Type B pancreatic cell (in vitro differentiated cells): ENCODE measurements around the gene MT1H. TPM values are rescaled to one million over a fixed set of nuclear protein-coding genes. Genes with fewer than 3 reads are reported as not detected.
A peak's percentile ranks its signal among the peaks of the same experiment; 100 is the strongest.

Source experiments
- DNase-seq: peaks from one replicate; pipeline ENCODE4 v3.0.0; 2021; ENCODE audit warnings: mixed read lengths; ENCODE audit not compliant: unreplicated experiment; ENCODE audit errors: extremely low spot score
- H3K27ac Mint-ChIP-seq: 2 replicates; pipeline ENCODE4 v1.8.0; 2021; ENCODE audit warnings: mild to moderate bottlenecking, mixed read lengths
- H3K27me3 Mint-ChIP-seq: 2 replicates; pipeline ENCODE4 v1.8.0; 2021; ENCODE audit warnings: mixed read lengths
- H3K36me3 Mint-ChIP-seq: 2 replicates; pipeline ENCODE4 v1.8.0; 2021; ENCODE audit warnings: mixed read lengths
- H3K4me1 Mint-ChIP-seq: one replicate; pipeline ENCODE4 v1.8.0; 2021; ENCODE audit warnings: mixed read lengths; ENCODE audit not compliant: unreplicated experiment
- H3K4me3 Mint-ChIP-seq: 2 replicates; pipeline ENCODE4 v1.8.0; 2021; ENCODE audit warnings: mild to moderate bottlenecking, mixed read lengths
- H3K9me3 Mint-ChIP-seq: 2 replicates; pipeline ENCODE4 v1.8.0; 2021; ENCODE audit warnings: mixed read lengths
- CTCF ChIP-seq: fragments of 200-600 bp; sonication (generic); conservative IDR thresholded peaks from 2 replicates; pipeline ENCODE4 v1.5.0; 2021; ENCODE audit warnings: antibody characterized with exemption, mild to moderate bottlenecking
- total RNA-seq: library from RNA; stranded (reverse); gene quantifications from 2 replicates; pipeline ENCODE4 v1.2.1, GENCODE V29; 2021; ENCODE audit warnings: low replicate concordance

MT1H gene
- total RNA-seq, 1 donor from 2014 or later: 2.2 TPM

DNA sequence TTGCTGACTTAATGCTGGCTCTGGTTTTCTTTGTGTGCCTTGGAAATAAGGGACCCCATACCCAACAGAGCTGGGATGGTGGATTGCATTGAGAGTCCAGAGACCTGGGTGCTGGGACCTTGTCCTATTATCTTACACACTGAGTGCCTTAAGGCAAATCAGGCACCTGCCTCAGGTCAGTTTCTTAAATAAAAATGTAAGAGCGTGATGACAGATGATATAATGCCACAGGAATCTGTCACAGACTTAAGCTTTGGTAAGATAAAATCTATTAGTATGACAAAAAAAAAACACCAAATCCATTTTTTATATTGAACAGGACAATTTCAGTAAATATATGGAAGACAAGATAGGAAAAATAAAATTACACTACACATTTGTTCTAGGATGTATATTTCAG, 29.5 kb upstream of the MT1H start:
- no peaks in the 10 kb centered on the region for H3K9me3 Mint-ChIP-seq
- DNase-seq: no peak

GRCh38 chr16:56641166-56641565, 28.4 kb upstream of the MT1H start:
- H3K27me3 Mint-ChIP-seq: peaks cover 97% of the 10 kb centered on the region
- no peaks in the 10 kb centered on the region for H3K9me3 Mint-ChIP-seq
- no peak for DNase-seq
- peaks cover 5% of the 10 kb centered on the region for H3K4me1 Mint-ChIP-seq
- no peak for TF ChIP-seq CTCF
- H3K36me3 Mint-ChIP-seq: no peaks in the 10 kb centered on the region
- no peak overlapping the region for H3K27ac Mint-ChIP-seq
- no peak overlapping the region for H3K4me3 Mint-ChIP-seq

More for the DNA sequence above, 29.5 kb upstream of the MT1H start:
- H3K36me3 Mint-ChIP-seq: no peaks in the 10 kb centered on the region
- peaks cover 95% of the 10 kb centered on the region for H3K27me3 Mint-ChIP-seq
- H3K27ac Mint-ChIP-seq: no peak overlapping the region
- TF ChIP-seq CTCF: no peak
- peaks cover 5% of the 10 kb centered on the region for H3K4me1 Mint-ChIP-seq
- no peak overlapping the region for H3K4me3 Mint-ChIP-seq

DNA sequence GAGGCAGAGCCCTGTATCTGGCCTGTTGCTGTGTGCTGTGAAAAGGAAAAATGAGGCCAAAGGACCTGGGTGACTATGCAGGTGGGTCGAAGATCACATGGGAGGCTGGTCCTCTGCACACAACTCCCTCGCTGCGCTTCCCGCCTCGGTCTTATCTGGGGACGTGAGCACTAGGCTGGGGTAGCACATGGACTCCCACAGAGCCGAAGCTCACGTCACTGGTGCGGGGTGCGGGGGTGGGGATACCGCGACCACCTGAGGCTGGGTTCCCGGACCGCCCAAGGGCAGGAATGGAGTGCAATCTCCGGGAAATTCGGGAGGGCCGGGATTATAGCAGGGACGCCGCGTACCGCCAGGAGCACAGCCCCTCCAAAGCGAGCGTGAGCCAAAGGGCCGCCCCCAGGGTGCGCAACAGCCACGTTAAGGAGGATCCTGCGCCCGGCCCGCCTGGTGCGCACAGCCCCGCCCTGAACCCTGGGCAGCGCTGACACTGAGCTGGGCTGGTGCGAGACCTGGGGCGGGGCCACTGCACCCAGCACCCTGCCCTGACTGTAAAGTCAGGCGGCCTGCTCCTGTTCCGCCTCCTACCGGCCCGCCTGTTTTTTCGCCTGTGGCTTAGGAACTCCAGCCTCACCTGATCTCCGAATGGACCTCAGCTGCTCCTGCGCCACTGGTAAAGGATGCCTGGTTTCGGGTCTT, 26.4 kb upstream of the MT1H start:
- peak; percentile 38 for TF ChIP-seq CTCF
- H3K9me3 Mint-ChIP-seq: no peaks in the 10 kb centered on the region
- no peaks in the 10 kb centered on the region for H3K4me1 Mint-ChIP-seq
- H3K36me3 Mint-ChIP-seq: no peaks in the 10 kb centered on the region
- DNase-seq: no peak
- peaks cover 96% of the 10 kb centered on the region for H3K27me3 Mint-ChIP-seq
- peak overlapping the region; percentile 44 for H3K4me3 Mint-ChIP-seq
- H3K27ac Mint-ChIP-seq: no peak overlapping the region

DNA sequence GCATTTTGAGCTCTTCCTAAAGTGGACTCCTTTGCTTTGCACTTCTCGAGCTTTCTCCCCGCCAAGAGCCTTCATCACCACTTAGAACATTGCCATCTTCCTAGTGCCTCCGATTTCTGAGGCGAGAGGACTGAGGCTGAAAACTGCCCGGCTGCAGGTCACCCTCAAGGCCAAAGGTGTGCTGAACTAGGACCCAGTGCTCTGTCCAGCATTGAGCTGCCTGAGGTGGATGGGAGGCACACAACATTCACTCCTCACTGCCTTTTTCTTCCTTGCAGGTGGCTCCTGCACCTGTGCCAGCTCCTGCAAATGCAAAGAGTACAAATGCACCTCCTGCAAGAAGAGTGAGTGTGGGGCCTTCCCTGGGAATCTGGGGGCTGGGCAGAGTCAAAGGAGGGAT, 25.8 kb upstream of the MT1H start:
- DNase-seq: no peak
- peak overlapping the region; percentile 44 for H3K4me3 Mint-ChIP-seq
- peaks cover 97% of the 10 kb centered on the region for H3K27me3 Mint-ChIP-seq
- no peaks in the 10 kb centered on the region for H3K4me1 Mint-ChIP-seq
- H3K9me3 Mint-ChIP-seq: no peaks in the 10 kb centered on the region
- no peak overlapping the region for H3K27ac Mint-ChIP-seq
- H3K36me3 Mint-ChIP-seq: no peaks in the 10 kb centered on the region
- no peak for TF ChIP-seq CTCF

- Mint-ChIP-seq H3K27ac (no peak overlapping the region), H3K27me3 (peaks cover 97% of the 10 kb centered on the region), H3K9me3 (no peaks in the 10 kb centered on the region), H3K4me1 (no peaks in the 10 kb centered on the region), H3K36me3 (no peaks in the 10 kb centered on the region), H3K4me3 (no peak overlapping the region)
- DNase-seq: no peak
- no peak for TF ChIP-seq CTCF
Measured at GRCh38 chr16:56645311-56645710, 24.3 kb upstream of the MT1H start.

- TF ChIP-seq CTCF: no peak
Measured at GRCh38 chr16:56645838-56646237, 23.8 kb upstream of the MT1H start.

More at GRCh38 chr16:56645838-56646237, 23.8 kb upstream of the MT1H start:
- Mint-ChIP-seq H3K36me3 (no peaks in the 10 kb centered on the region), H3K4me3 (no peak overlapping the region), H3K27me3 (peaks cover 97% of the 10 kb centered on the region), H3K4me1 (no peaks in the 10 kb centered on the region), H3K27ac (no peak overlapping the region), H3K9me3 (no peaks in the 10 kb centered on the region)
- no peak for DNase-seq
